COLO668 (cell line): ENCODE measurements around the gene PHLDA2.

Experiments
- DNase-seq: peaks from one replicate; lab custom pipeline; 2025; ENCODE audit not compliant: unreplicated experiment; lab: John Stamatoyannopoulos, UW

The PHLDA2 gene

GRCh38 chr11:2883979-2884815 lies 45.0 kb downstream of the PHLDA2 start:
- no peak for DNase-seq

- DNase-seq = no peak
Measured at GRCh38 chr11:2883640-2883978, 45.6 kb downstream of the PHLDA2 start.

GRCh38 chr11:2882396-2883110 lies 46.7 kb downstream of the PHLDA2 start:
- DNase-seq = no peak

- no peak for DNase-seq
Measured at GRCh38 chr11:2881981-2882375, 47.2 kb downstream of the PHLDA2 start.

- DNase-seq = no peak
Measured at GRCh38 chr11:2881076-2881980, 47.9 kb downstream of the PHLDA2 start.

- DNase-seq = no peak
Measured at GRCh38 chr11:2880646-2881045, 48.6 kb downstream of the PHLDA2 start.

- no peak for DNase-seq
Measured at GRCh38 chr11:2878782-2879181, 50.4 kb downstream of the PHLDA2 start.
